ENCODE measurements around the gene TP53TG5. TPM values are rescaled to one million over a fixed set of nuclear protein-coding genes. Genes with fewer than 3 reads are reported as not detected.

The TP53TG5 gene
- total and polyA plus RNA-seq, 2 of the 8 experiments (the other 6 are each of a cell fraction or from before 2014, with no cell fraction given) = not detected

DNA sequence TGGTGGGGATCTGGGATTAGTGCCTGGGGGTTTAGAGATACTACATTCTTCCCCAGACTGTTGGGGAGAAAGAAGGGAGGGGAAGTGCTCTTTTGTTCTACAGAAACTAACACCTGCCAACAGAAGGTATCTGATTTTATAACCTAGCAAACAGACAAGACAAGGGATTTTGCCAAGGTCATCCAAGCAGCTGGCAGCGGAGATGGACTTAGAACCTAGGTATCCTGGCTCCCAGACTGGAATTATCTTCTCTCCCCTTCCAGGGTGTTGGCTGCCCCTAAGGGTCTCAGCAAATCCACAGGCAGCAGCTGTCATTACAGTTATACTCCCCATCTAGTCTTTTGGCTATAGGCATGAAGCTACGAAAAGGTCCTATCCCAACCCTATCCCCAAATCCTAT lies 38.3 kb downstream of the TP53TG5 start:
- H4K8ac ChIP-seq (ENCODE audit: extremely low read depth, insufficient read depth, low read length) = no peak overlapping the region
- H2BK15ac ChIP-seq (ENCODE audit: low read length) = peak overlapping the region; percentile 63
- no peak overlapping the region for H4K91ac ChIP-seq (replicated peaks; ENCODE audit: insufficient read length, low read length)
- 0 out of 2 replicates have a peak overlapping the region, but pooled peaks have one; percentile 30 for H2BK5ac ChIP-seq (ENCODE audit: low read depth, low read length)
- H3K23ac ChIP-seq (ENCODE audit: insufficient read length) = no peak overlapping the region
- peaks cover 32 to 65% (median 47%) of the 10 kb centered on the region in 4 experiments for H3K4me1 ChIP-seq (replicated peaks in 1 of 4; ENCODE audit: control insufficient read depth in 3 of 4, insufficient read depth in 4 of 4, low read length in 3 of 4)
- ChIA-PET POLR2A (ENCODE audit: partially characterized antibody) (interaction anchor here (0.5 kb wide), 1 partner anchor 22 kb away, joined by 4 read pairs; no protein-coding TSS in a partner anchor), CTCF (ENCODE audit: partially characterized antibody) (interaction anchor here (0.8 to 4.6 kb wide), 4 partner anchors 17 to 110 kb away, joined by 3 to 24 read pairs (median 4); partner anchors contain the start of gene SYS1)
- H3K18ac ChIP-seq (ENCODE audit: extremely low read depth, low read length) = peak overlapping the region; percentile 4; the same call in 1 of the 2 replicates
- H3K27ac ChIP-seq (ENCODE audit: low read depth, low read length) = no peak overlapping the region
- H3K4me3 ChIP-seq (ENCODE audit: extremely low read depth in 1 of 4, insufficient read depth in 2 of 4, low read depth in 3 of 4, low read length in 4 of 4) = peak overlapping the region in 1 of 4 experiments; percentile 51; a peak in 1 of 8 replicates
- DNase-seq (ENCODE audit: low read depth in 1 of 2, low spot score in 2 of 2) (no peak), FAIRE-seq (no peak)
- H3K14ac ChIP-seq (ENCODE audit: insufficient read length) = no peak overlapping the region
- peaks cover 0 to 86% of the 10 kb centered on the region in 2 experiments; a peak in 3 of 4 replicates for H3K79me2 ChIP-seq (ENCODE audit: control insufficient read depth in 1 of 2, insufficient read depth in 2 of 2, low read length in 2 of 2)
- H3K23me2 ChIP-seq (ENCODE audit: low read depth, low read length) = no peaks in the 10 kb centered on the region
- H3K9ac ChIP-seq (replicated peaks in 1 of 4; ENCODE audit: extremely low read depth in 1 of 4, low read depth in 3 of 4, low read length in 3 of 4) = no peak overlapping the region
- no peak overlapping the region for H4K5ac ChIP-seq (ENCODE audit: insufficient read length, low read depth, low read length)
- H3K9me3 ChIP-seq (ENCODE audit: insufficient read depth in 2 of 2, low read depth in 1 of 2, low read length in 1 of 2) = no peaks in the 10 kb centered on the region
- H3K36me3 ChIP-seq (ENCODE audit: control insufficient read depth in 2 of 4, insufficient read depth in 4 of 4, low read length in 3 of 4) = peaks cover 0 to 6% (median 0%) of the 10 kb centered on the region in 4 experiments; a peak in 3 of 8 replicates
- peaks cover 0 to 2% of the 10 kb centered on the region in 2 experiments for H4K20me1 ChIP-seq (replicated peaks in 1 of 2; ENCODE audit: control insufficient read depth in 1 of 2, insufficient read depth in 2 of 2, low read length in 2 of 2)
- H2BK120ac ChIP-seq (replicated peaks; ENCODE audit: low read depth, low read length) = no peak overlapping the region
- H2BK20ac ChIP-seq (ENCODE audit: low read length) = peak overlapping the region; percentile 64; the same call in 1 of the 2 replicates
- no peak overlapping the region for H2AFZ ChIP-seq (ENCODE audit: low read length)
- 93% methylated on average over 2 of the region's 2 CpGs; no CpG with 5 or more reads in 1 of the 2 experiments for WGBS, 2 experiments (ENCODE audit: extremely low coverage in 1 of 2, insufficient coverage in 1 of 2, insufficient read length in 1 of 2, insufficient replicate concordance in 2 of 2, low coverage in 1 of 2, low lambda C conversion rate in 2 of 2, missing lambda C conversion rate in 1 of 2)
- peaks cover 24% of the 10 kb centered on the region for H3K79me1 ChIP-seq (ENCODE audit: low read depth, low read length)
- no peak overlapping the region for H3K4ac ChIP-seq (replicated peaks; ENCODE audit: insufficient read length, low read depth, low read length)
- H3K56ac ChIP-seq (replicated peaks; ENCODE audit: insufficient read length, low read depth, low read length) = no peak overlapping the region
- peak overlapping the region; percentile 49; the same call in 1 of the 2 replicates for H2AK5ac ChIP-seq (ENCODE audit: low read depth, low read length)
- TF ChIP-seq SRF (IDR thresholded peaks at IDR 0.05; ENCODE audit: low read depth, low read length) (no peak), HDAC6 (IDR thresholded peaks at IDR 0.05; ENCODE audit: low read depth, low read length) (no peak), HDAC2 (IDR thresholded peaks at IDR 0.05; ENCODE audit: borderline replicate concordance in 1 of 2, low read depth in 2 of 2, low read length in 2 of 2) (no peak), TEAD4 (IDR thresholded peaks at IDR 0.05; ENCODE audit: low read depth, low read length) (no peak)
- TF ChIP-seq, protein P1, sequence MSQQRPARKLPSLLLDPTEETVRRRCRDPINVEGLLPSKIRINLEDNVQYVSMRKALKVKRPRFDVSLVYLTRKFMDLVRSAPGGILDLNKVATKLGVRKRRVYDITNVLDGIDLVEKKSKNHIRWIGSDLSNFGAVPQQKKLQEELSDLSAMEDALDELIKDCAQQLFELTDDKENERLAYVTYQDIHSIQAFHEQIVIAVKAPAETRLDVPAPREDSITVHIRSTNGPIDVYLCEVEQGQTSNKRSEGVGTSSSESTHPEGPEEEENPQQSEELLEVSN (IDR thresholded peaks at IDR 0.05) = no peak
- H2BK12ac ChIP-seq (ENCODE audit: low read depth, low read length) = 0 out of 2 replicates have a peak overlapping the region, but pooled peaks have one; percentile 43
- no peaks in the 10 kb centered on the region for H3K27me3 ChIP-seq (replicated peaks in 1 of 4; ENCODE audit: control insufficient read depth in 3 of 4, extremely low read depth in 1 of 4, insufficient read depth in 3 of 4, low read length in 3 of 4)
- H3K4me2 ChIP-seq (ENCODE audit: insufficient read depth in 1 of 2, low read depth in 2 of 2, low read length in 2 of 2) = peak overlapping the region in 1 of 2 experiments; percentile 84; a peak in 1 of 4 replicates

All from H1 (cell line).